ENCODE measurements around the gene WAC.

GRCh38 chr10:28585076-28585475, 52.2 kb downstream of the WAC start:
- TF ChIP-seq STAT5B (CRISPR knock-in tag; IDR thresholded peaks at IDR 0.05), result no peak
- TF ChIP-seq ISL2 (CRISPR knock-in tag; IDR thresholded peaks at IDR 0.05), result no peak
- no peak for TF ChIP-seq ZNF232 (CRISPR knock-in tag; IDR thresholded peaks at IDR 0.05; ENCODE audit: borderline replicate concordance)
- no peak for TF ChIP-seq MTF2 (CRISPR knock-in tag; IDR thresholded peaks at IDR 0.05; ENCODE audit: borderline replicate concordance)
- no peak for TF ChIP-seq CTCF (CRISPR knock-in tag; IDR thresholded peaks at IDR 0.05)
- TF ChIP-seq ZNF784 (CRISPR knock-in tag; IDR thresholded peaks at IDR 0.05; ENCODE audit: borderline replicate concordance), result no peak
